IMR-90 (cell line): ENCODE measurements around the gene FAM98C. TPM values are rescaled to one million over a fixed set of nuclear protein-coding genes. Genes with fewer than 3 reads are reported as not detected.

Experiments used
- ATAC-seq: fragments of 200-7000 bp; cut with Tn5 transposase; 2 replicates; pipeline ENCODE4 v1.9.1; 2020; ENCODE audit warnings: low read depth, mild to moderate bottlenecking, moderate library complexity
- BruUV-seq: library from RNA; stranded (reverse); fragments of 400-500 nt; replicated peaks from 2 replicates; lab custom pipeline; 2021; lab: Mats Ljungman, UMichigan
- CTCF ChIA-PET: fragments of 300-600 bp; formaldehyde crosslinking; extraction: SDS; loops from one replicate; lab custom pipeline; 2021; ENCODE audit warnings: antibody characterized with exemption; lab: Yijun Ruan, JAX
- POLR2A ChIA-PET: fragments of 300-600 bp; sonication (Branson Sonifier 250); formaldehyde crosslinking; loops from one replicate; lab custom pipeline; 2022; ENCODE audit warnings: antibody characterized with exemption; ENCODE audit not compliant: unreplicated experiment; lab: Charles Lee
- DNase-seq: peaks from one replicate; pipeline ENCODE4 v3.0.0; 2013
- H2AFZ ChIP-seq: replicated peaks from 2 replicates; pipeline ENCODE3; 2013; ENCODE audit warnings: low read length, mild to moderate bottlenecking; ENCODE audit not compliant: poor library complexity
- H2AK5ac ChIP-seq: 2 replicates; pipeline ENCODE4 v1.6.1; 2013; ENCODE audit warnings: low read depth, low read length, inconsistent platforms
- H2AK9ac ChIP-seq: replicated peaks from 2 replicates; pipeline ENCODE3; 2013; ENCODE audit warnings: mild to moderate bottlenecking, low read depth, low read length, moderate library complexity; ENCODE audit not compliant: poor library complexity
- H2BK120ac ChIP-seq: 2 replicates; pipeline ENCODE4 v1.6.1; 2013; ENCODE audit warnings: low read depth, low read length, inconsistent platforms
- H2BK15ac ChIP-seq: 3 replicates; pipeline ENCODE4 v1.6.1; 2013; ENCODE audit warnings: low read depth, low read length, inconsistent platforms
- H2BK20ac ChIP-seq: 2 replicates; pipeline ENCODE4 v1.6.1; 2013; ENCODE audit warnings: low read depth, mild to moderate bottlenecking, inconsistent platforms, low read length, moderate library complexity
- H2BK5ac ChIP-seq: 2 replicates; pipeline ENCODE4 v1.6.1; 2013; ENCODE audit warnings: mild to moderate bottlenecking, low read depth, low read length, inconsistent platforms; ENCODE audit not compliant: poor library complexity, severe bottlenecking
- H3K14ac ChIP-seq: replicated peaks from 2 replicates; pipeline ENCODE4 v1.6.1; 2013; ENCODE audit warnings: low read depth, low read length, inconsistent platforms
- H3K18ac ChIP-seq: 2 replicates; pipeline ENCODE4 v1.6.1; 2013; ENCODE audit warnings: low read depth, low read length, control low read depth
- H3K23ac ChIP-seq: 2 replicates; pipeline ENCODE4 v1.6.1; 2013; ENCODE audit warnings: low read depth, low read length, inconsistent platforms
- H3K27ac ChIP-seq: 2 replicates; pipeline ENCODE4 v1.5.1; 2013; ENCODE audit warnings: mild to moderate bottlenecking, control low read depth, low read length; ENCODE audit not compliant: insufficient read depth
- H3K27me3 ChIP-seq: 2 replicates; pipeline ENCODE4 v1.6.1; 2013; ENCODE audit warnings: low read length; ENCODE audit not compliant: control insufficient read depth, insufficient read depth
- H3K36me3 ChIP-seq: 2 replicates; pipeline ENCODE4 v1.6.1; 2013; ENCODE audit warnings: low read length, mixed read lengths; ENCODE audit not compliant: control insufficient read depth, insufficient read depth
- H3K4ac ChIP-seq: 2 replicates; pipeline ENCODE4 v1.6.1; 2013; ENCODE audit warnings: low read depth, low read length, inconsistent platforms
- H3K4me1 ChIP-seq: 2 replicates; pipeline ENCODE4 v1.6.1; 2013; ENCODE audit warnings: low read length, mixed read lengths; ENCODE audit not compliant: control insufficient read depth, insufficient read depth
- H3K4me2 ChIP-seq: 2 replicates; pipeline ENCODE4 v1.6.1; 2013; ENCODE audit warnings: low read depth, mild to moderate bottlenecking, control low read depth, low read length, moderate library complexity
- H3K4me3 ChIP-seq: 2 replicates; pipeline ENCODE4 v1.5.1; 2013; ENCODE audit warnings: low read depth, mild to moderate bottlenecking, control low read depth, low read length, moderate library complexity; ENCODE audit not compliant: insufficient read depth
- H3K56ac ChIP-seq: 2 replicates; pipeline ENCODE4 v1.6.1; 2013; ENCODE audit warnings: low read length, inconsistent platforms; ENCODE audit not compliant: insufficient read depth; ENCODE audit errors: extremely low read depth
- H3K79me1 ChIP-seq, 2 experiments: 2 replicates each; pipeline ENCODE4 v1.6.1; 2013; ENCODE audit warnings: low read length in 2 of 2, inconsistent platforms in 1 of 2, low read depth in 1 of 2
- H3K9ac ChIP-seq: 2 replicates; pipeline ENCODE4 v1.6.1; 2013; ENCODE audit warnings: low read depth, low read length, control low read depth
- H3K9me1 ChIP-seq: 2 replicates; pipeline ENCODE4 v1.6.1; 2013; ENCODE audit warnings: low read length, inconsistent platforms; ENCODE audit not compliant: insufficient read depth
- H3K9me3 ChIP-seq: 2 replicates; pipeline ENCODE4 v1.6.1; 2013; ENCODE audit warnings: low read length; ENCODE audit not compliant: control insufficient read depth, insufficient read depth
- H4K20me1 ChIP-seq: 2 replicates; pipeline ENCODE4 v1.6.1; 2013; ENCODE audit warnings: low read length, inconsistent platforms; ENCODE audit not compliant: insufficient read depth
- H4K5ac ChIP-seq: 2 replicates; pipeline ENCODE4 v1.6.1; 2013; ENCODE audit warnings: mild to moderate bottlenecking, low read depth, low read length, control low read depth
- H4K8ac ChIP-seq, 2 experiments: 2 replicates each; pipeline ENCODE4 v1.6.1; 2013; ENCODE audit warnings: low read depth in 2 of 2, low read length in 2 of 2, control low read depth in 1 of 2, inconsistent platforms in 1 of 2
- H4K91ac ChIP-seq: 2 replicates; pipeline ENCODE4 v1.6.1; 2013; ENCODE audit warnings: low read depth, low read length, inconsistent platforms; ENCODE audit not compliant: insufficient read depth
- BHLHE40 ChIP-seq: fragments of 150-350 bp; IDR thresholded peaks from 2 replicates; pipeline ENCODE4 v1.6.1; 2016; ENCODE audit warnings: mild to moderate bottlenecking, low read depth, low read length
- CEBPB ChIP-seq: IDR thresholded peaks from 2 replicates; pipeline ENCODE4 v1.6.1; 2012; ENCODE audit warnings: low read depth, low read length, improper control_type of control experiment
- CHD1 ChIP-seq: IDR thresholded peaks from 2 replicates; pipeline ENCODE4 v1.6.1; 2012; ENCODE audit warnings: low read depth, low read length, improper control_type of control experiment
- CTCF ChIP-seq: conservative IDR thresholded peaks from 2 replicates; pipeline ENCODE4 v1.5.1; 2012; ENCODE audit warnings: mild to moderate bottlenecking, low read depth, low read length, improper control_type of control experiment
- ELK1 ChIP-seq: fragments of 150-350 bp; IDR thresholded peaks from 2 replicates; pipeline ENCODE4 v1.6.1; 2016; ENCODE audit warnings: low read depth, mild to moderate bottlenecking, low read length, moderate library complexity, borderline replicate concordance
- FOS ChIP-seq: fragments of 150-350 bp; IDR thresholded peaks from 2 replicates; pipeline ENCODE4 v1.6.1; 2016; ENCODE audit warnings: low read depth, low read length
- MAFK ChIP-seq: IDR thresholded peaks from 2 replicates; pipeline ENCODE4 v1.6.1; 2012; ENCODE audit warnings: low read depth, low read length, improper control_type of control experiment
- MAZ ChIP-seq: IDR thresholded peaks from 2 replicates; pipeline ENCODE4 v1.6.1; 2012; ENCODE audit warnings: low read depth, mild to moderate bottlenecking, low read length, improper control_type of control experiment, moderate library complexity, borderline replicate concordance
- MXI1 ChIP-seq: IDR thresholded peaks from 2 replicates; pipeline ENCODE4 v1.6.1; 2012; ENCODE audit warnings: low read depth, mild to moderate bottlenecking, low read length, moderate library complexity, borderline replicate concordance
- NFE2L2 ChIP-seq: fragments of 150-350 bp; IDR thresholded peaks from 2 replicates; pipeline ENCODE4 v1.6.1; 2016; ENCODE audit warnings: low read depth, mild to moderate bottlenecking, low read length
- POLR2A ChIP-seq: IDR thresholded peaks from 2 replicates; pipeline ENCODE4 v1.6.1; 2012; ENCODE audit warnings: mild to moderate bottlenecking, low read depth, low read length
- RAD21 ChIP-seq: IDR thresholded peaks from 2 replicates; pipeline ENCODE4 v1.6.1; 2012; ENCODE audit warnings: low read length, improper control_type of control experiment
- RCOR1 ChIP-seq: IDR thresholded peaks from 2 replicates; pipeline ENCODE4 v1.6.1; 2012; ENCODE audit warnings: mild to moderate bottlenecking, low read length, improper control_type of control experiment; ENCODE audit not compliant: insufficient replicate concordance
- RFX5 ChIP-seq: IDR thresholded peaks from 2 replicates; pipeline ENCODE4 v1.8.0; 2012; ENCODE audit warnings: low read depth, mild to moderate bottlenecking, low read length, moderate library complexity
- SMC3 ChIP-seq: fragments of 150-350 bp; IDR thresholded peaks from 2 replicates; pipeline ENCODE4 v1.6.1; 2016; ENCODE audit warnings: low read depth, mild to moderate bottlenecking, antibody characterized with exemption, low read length, moderate library complexity
- USF2 ChIP-seq: fragments of 150-350 bp; IDR thresholded peaks from 2 replicates; pipeline ENCODE4 v1.6.1; 2017; ENCODE audit warnings: mild to moderate bottlenecking, antibody characterized with exemption, low read length, low read depth
- WGBS, 2 experiments: methylation state at CpG; one replicate each; pipeline versions ENCODE4 v1.1.5 to v1.1.7; 2013; ENCODE audit warnings: missing lambda C conversion rate in 2 of 2; ENCODE audit not compliant: insufficient read length in 1 of 2; ENCODE audit errors: extremely low coverage in 2 of 2; 5-methylcytosine and 5-hydroxymethylcytosine counted together
- dilution Hi-C: fragments of 300-500 bp; cut with HindIII; formaldehyde crosslinking; loops from one replicate; pipeline ENCODE4 v1.14.3; 2018; ENCODE audit warnings: low sequenced_read_pairs; ENCODE audit not compliant: unreplicated experiment
- in situ Hi-C: fragments of 300-500 bp; cut with MboI; formaldehyde crosslinking; loops from 3 replicates; pipeline ENCODE4 v1.14.3; 2019; ENCODE audit warnings: low sequenced_read_pairs, inconsistent platforms, mixed read lengths
- intact Hi-C: fragments of 100-400 bp; cut with micrococcal nuclease; formaldehyde crosslinking; loops from 2 replicates; pipeline ENCODE4 v1.10.0; 2022
- polyA plus RNA-seq, 3 experiments: library from polyadenylated mRNA; depleted of rRNA; stranded (reverse); fragments of >200 nt; gene quantifications; 2 replicates each; pipeline ENCODE4 v1.2.3, GENCODE V29; 2012; ENCODE audit warnings: low replicate concordance in 1 of 3
- total RNA-seq: library from RNA; depleted of rRNA; stranded (reverse); fragments of >200 nt; gene quantifications from 2 replicates; pipeline ENCODE4 v1.2.3, GENCODE V29; 2012

FAM98C gene
- total and polyA plus RNA-seq, 2 of the 4 experiments (the other 2 are of a cell fraction): 3.6 to 17.9 TPM

GRCh38 chr19:38453596-38453995 lies 50.7 kb downstream of the FAM98C start:
- no peak for DNase-seq
- Histone ChIP-seq H3K27me3 (peaks cover 2% of the 10 kb centered on the region; the same call in 1 of the 2 replicates), H3K4me1 (no peaks in the 10 kb centered on the region), H3K18ac (no peak overlapping the region), H2AK9ac (no peak overlapping the region), H3K23ac (no peak overlapping the region), H3K9ac (no peak overlapping the region), H2BK5ac (no peak overlapping the region), H3K14ac (no peak overlapping the region), H4K91ac (no peak overlapping the region), H3K36me3 (no peaks in the 10 kb centered on the region), H2BK20ac (no peak overlapping the region), H3K4me2 (no peak overlapping the region), H4K5ac (no peak overlapping the region), H2BK15ac (no peak overlapping the region), H3K27ac (no peak overlapping the region), H3K9me3 (no peaks in the 10 kb centered on the region), H2AK5ac (no peak overlapping the region), H3K56ac (no peak overlapping the region), H4K20me1 (no peaks in the 10 kb centered on the region), H3K4ac (no peak overlapping the region), H3K79me1 (no peaks in the 10 kb centered on the region), H2BK120ac (no peak overlapping the region), H3K4me3 (no peak overlapping the region), H2AFZ (no peak overlapping the region), H4K8ac (no peak overlapping the region), H3K9me1 (no peaks in the 10 kb centered on the region)
- CTCF ChIA-PET: no interaction called here
- dilution Hi-C loops (no loop called here), in situ Hi-C loops (loop anchor here (25.0 kb wide), 1 partner anchor 759 kb away; the partner anchor contains the start of gene SYCN), intact Hi-C loops (no loop called here)
- WGBS, 2 experiments: 100% methylated on average over 1 of the region's 3 CpGs; no CpG with 5 or more reads in 1 of the 2 experiments
- ATAC-seq: no peak
- BruUV-seq: no TSS peak
- POLR2A ChIA-PET: no interaction called here
- no peak for TF ChIP-seq FOS
- no peak for TF ChIP-seq MAFK
- TF ChIP-seq MAZ: no peak
- no peak for TF ChIP-seq CHD1
- no peak for TF ChIP-seq BHLHE40
- no peak for TF ChIP-seq RCOR1
- TF ChIP-seq RFX5: no peak
- TF ChIP-seq RAD21: no peak
- no peak for TF ChIP-seq ELK1
- no peak for TF ChIP-seq POLR2A
- no peak for TF ChIP-seq NFE2L2
- no peak for TF ChIP-seq USF2
- no peak for TF ChIP-seq MXI1
- no peak for TF ChIP-seq CEBPB
- TF ChIP-seq SMC3: no peak
- TF ChIP-seq CTCF: no peak
